ENCODE measurements around the gene MRPL21.

MRPL21 gene

GRCh38 chr11:68946416-68947090 lies 42.9 kb upstream of the MRPL21 start:
- no peak overlapping the region for H3K4me3 ChIP-seq (ENCODE audit: low read depth, low read length)
- TF ChIP-seq, protein P1, sequence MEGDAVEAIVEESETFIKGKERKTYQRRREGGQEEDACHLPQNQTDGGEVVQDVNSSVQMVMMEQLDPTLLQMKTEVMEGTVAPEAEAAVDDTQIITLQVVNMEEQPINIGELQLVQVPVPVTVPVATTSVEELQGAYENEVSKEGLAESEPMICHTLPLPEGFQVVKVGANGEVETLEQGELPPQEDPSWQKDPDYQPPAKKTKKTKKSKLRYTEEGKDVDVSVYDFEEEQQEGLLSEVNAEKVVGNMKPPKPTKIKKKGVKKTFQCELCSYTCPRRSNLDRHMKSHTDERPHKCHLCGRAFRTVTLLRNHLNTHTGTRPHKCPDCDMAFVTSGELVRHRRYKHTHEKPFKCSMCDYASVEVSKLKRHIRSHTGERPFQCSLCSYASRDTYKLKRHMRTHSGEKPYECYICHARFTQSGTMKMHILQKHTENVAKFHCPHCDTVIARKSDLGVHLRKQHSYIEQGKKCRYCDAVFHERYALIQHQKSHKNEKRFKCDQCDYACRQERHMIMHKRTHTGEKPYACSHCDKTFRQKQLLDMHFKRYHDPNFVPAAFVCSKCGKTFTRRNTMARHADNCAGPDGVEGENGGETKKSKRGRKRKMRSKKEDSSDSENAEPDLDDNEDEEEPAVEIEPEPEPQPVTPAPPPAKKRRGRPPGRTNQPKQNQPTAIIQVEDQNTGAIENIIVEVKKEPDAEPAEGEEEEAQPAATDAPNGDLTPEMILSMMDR (IDR thresholded peaks at IDR 0.05; ENCODE audit: control insufficient read depth, extremely low read depth, insufficient read depth): no peak
- DNase-seq (ENCODE audit: low read depth): no peak

DNA sequence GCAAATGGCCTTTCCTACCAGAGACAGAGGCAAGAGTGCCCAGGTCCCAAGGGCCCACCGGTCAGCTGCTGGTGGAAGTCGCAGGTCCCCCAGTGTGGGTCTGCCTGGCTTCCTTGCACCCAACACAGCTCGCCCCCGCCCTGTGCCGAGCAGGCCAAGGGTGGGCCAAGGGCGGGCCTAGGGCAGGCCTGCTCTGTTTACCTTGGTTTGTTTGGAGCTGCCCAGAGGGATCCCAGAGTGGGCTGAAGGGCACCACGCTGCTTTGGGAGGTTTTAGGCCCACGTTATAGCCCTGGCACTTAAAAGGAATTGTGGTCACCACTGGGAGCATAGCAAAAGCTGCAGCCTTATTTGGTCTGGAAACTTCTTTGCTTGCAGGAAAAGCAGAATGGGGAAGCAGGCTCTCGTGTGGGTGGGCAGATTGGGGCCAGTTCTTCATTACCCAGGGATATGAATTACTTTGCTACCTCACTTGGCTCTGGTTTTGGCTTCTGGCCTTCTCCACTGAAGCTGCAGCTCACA lies 39.2 kb upstream of the MRPL21 start:
- no peak for DNase-seq (ENCODE audit: low read depth)
- TF ChIP-seq, protein P1 (IDR thresholded peaks at IDR 0.05; ENCODE audit: control insufficient read depth, extremely low read depth, insufficient read depth): no peak
- H3K4me3 ChIP-seq (ENCODE audit: low read depth, low read length): no peak overlapping the region

DNA sequence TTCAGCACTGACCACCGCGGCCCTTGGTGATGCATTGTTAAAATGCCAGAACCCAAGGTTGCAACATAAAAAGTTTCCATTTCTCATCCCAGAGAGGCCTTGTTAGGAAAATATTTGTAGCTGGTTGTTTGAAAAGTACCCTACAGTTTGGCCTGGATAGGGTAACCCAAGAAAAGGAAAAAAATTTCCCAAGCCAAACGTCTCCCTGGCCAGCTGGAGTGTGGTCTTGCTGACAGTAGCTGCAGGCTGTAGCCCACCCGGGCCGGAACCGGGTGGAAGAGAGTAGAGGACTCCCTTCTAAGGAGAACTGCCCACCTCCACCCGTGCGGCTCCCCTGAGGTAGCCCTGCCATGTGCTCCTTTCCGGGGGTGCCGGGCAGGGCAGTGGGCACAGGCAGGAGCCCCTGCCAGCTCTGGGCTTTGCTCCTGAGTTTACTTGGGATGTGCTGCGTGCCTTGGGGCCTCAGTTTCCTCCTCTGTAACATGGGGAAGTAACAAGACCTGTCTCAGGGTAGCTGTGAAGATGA lies 38.5 kb upstream of the MRPL21 start:
- TF ChIP-seq, protein P1 (IDR thresholded peaks at IDR 0.05; ENCODE audit: control insufficient read depth, extremely low read depth, insufficient read depth): no peak
- H3K4me3 ChIP-seq (ENCODE audit: low read depth, low read length): no peak overlapping the region
- DNase-seq (ENCODE audit: low read depth): no peak

DNA sequence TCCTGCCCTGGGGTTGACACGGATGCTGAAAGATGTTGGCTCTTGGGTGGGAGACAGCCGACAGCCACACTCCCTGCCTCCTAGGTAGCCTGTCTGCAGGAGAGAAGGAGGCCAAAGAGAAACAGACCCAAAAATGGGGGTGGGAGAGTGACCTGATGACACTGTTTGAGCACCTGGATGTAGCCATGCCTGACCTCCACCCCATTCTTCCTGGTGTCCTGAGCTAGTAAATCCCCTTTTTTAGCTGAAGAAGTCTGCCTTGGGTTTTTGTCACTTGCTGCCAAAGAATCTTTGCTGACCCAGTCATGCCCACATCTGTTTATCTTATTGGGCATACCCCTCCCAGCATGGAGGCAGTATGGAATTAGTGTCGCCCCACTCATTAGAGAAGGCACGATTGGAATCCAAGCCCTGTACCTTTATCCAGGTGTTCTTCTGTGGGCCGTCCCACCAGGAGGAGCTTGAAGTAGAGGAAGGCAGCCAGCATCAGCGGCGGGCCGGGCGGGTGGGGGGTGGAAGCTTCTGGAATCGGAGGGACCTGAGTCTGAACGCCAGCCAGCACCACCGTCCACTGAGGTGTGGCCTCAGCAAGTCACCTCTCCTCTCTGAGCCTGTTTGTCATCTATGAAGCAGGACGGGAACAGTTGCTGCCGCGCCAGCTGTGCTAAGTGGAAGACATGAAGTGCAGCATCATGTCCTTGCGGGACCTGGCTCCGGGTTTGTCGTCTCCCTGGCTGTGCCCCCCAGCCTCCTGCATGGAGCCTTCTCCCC lies 37.9 kb upstream of the MRPL21 start:
- TF ChIP-seq, protein P1 (IDR thresholded peaks at IDR 0.05; ENCODE audit: control insufficient read depth, extremely low read depth, insufficient read depth): no peak
- DNase-seq (ENCODE audit: low read depth): no peak
- H3K4me3 ChIP-seq (ENCODE audit: low read depth, low read length): no peak overlapping the region

GRCh38 chr11:68940651-68941323 lies 37.2 kb upstream of the MRPL21 start:
- TF ChIP-seq, protein P1 (IDR thresholded peaks at IDR 0.05; ENCODE audit: control insufficient read depth, extremely low read depth, insufficient read depth): no peak
- no peak overlapping the region for H3K4me3 ChIP-seq (ENCODE audit: low read depth, low read length)
- DNase-seq (ENCODE audit: low read depth): no peak

DNA sequence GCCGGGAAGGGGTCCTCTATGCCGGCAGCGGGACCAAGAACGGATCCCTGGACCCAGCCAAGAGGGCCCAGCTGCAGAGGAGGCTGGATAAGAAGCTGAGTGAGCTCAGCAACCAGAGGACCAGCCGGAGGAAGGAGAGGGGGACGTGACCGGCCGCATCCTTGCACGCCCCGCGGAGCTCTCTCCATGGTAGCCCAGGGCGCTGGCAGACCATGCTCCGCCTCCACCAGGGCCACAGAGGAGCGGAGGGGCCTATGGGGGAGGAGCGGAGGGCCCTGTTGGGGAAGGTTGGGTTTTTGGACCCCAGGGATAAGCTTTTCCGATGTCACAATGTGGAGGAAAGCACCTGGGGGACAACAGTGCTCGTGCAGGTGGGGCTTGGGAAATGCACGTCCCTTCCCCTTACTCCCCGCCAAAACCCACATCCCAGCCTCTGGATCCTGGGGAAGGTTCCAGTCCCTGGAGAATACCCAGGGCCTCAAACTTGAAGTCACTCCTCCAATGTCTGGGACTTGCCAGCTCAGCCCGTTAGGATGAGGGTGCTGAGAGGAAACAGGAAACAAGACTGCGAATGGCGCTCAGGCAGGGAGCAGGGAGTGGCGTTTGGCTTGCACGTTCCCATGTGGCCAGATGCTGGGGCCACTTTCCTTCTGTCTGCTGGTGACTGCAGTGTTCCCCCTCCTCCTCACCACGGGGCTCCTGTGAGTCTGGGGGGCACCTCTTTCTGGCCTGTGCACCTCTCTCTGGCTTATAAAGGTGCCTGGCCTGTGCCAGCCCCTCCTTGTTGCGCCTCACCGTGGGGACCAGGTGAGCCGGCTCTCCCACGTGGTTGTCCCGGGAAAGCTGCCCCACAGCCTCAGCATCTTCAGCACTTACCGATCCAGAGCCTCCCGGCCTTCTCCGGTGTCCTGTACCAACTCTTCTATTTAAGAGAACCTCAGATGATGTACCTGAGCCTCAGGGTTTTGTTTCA lies 36.2 kb upstream of the MRPL21 start:
- H3K4me3 ChIP-seq (ENCODE audit: low read depth, low read length): no peak overlapping the region
- no peak for DNase-seq (ENCODE audit: low read depth)
- TF ChIP-seq, protein P1 (IDR thresholded peaks at IDR 0.05; ENCODE audit: control insufficient read depth, extremely low read depth, insufficient read depth): no peak
